CD14-positive monocyte (primary cell): ENCODE results near the gene CST8. TPM values are rescaled to one million over a fixed set of nuclear protein-coding genes. Genes with fewer than 3 reads are reported as not detected.

Source experiments
- DNase-seq, 3 donors: peaks; one replicate each; pipeline ENCODE4 v3.0.0-alpha.2; 2011 to 2022
- H2AFZ ChIP-seq: 2 replicates; pipeline ENCODE4 v1.6.0; 2012; ENCODE audit warnings: mild to moderate bottlenecking, low read depth, low read length, inconsistent platforms; ENCODE audit not compliant: insufficient read depth, poor library complexity, severe bottlenecking
- H3K27ac ChIP-seq, 2 donors: 1 replicate in 1 of 2; 2 replicates in 1 of 2; pipeline ENCODE4 v1.5.1; 2012 to 2013; ENCODE audit warnings: low read length in 2 of 2, control low read depth in 1 of 2, inconsistent platforms in 1 of 2, low read depth in 1 of 2, mild to moderate bottlenecking in 1 of 2
- H3K27me3 ChIP-seq, 2 donors: one replicate each; pipeline versions ENCODE4 v1.6.0 to v1.6.1; 2011 to 2013; ENCODE audit warnings: low read length in 2 of 2; ENCODE audit not compliant: control insufficient read depth in 2 of 2, insufficient read depth in 2 of 2
- H3K36me3 ChIP-seq, 2 donors: replicated peaks in 1 of 2; 1 replicate in 1 of 2; 2 replicates in 1 of 2; pipeline versions ENCODE4 v1.5.1 to v1.6.1; 2012 to 2013; ENCODE audit warnings: low read length in 2 of 2, control low read depth in 1 of 2, inconsistent platforms in 1 of 2, mild to moderate bottlenecking in 1 of 2; ENCODE audit not compliant: insufficient read depth in 2 of 2, control insufficient read depth in 1 of 2
- H3K4me1 ChIP-seq, 2 donors: 1 replicate in 1 of 2; 2 replicates in 1 of 2; pipeline versions ENCODE4 v1.5.1 to v1.6.1; 2012 to 2013; ENCODE audit warnings: low read length in 2 of 2, control low read depth in 1 of 2, inconsistent platforms in 1 of 2, mild to moderate bottlenecking in 1 of 2, moderate library complexity in 1 of 2; ENCODE audit not compliant: insufficient read depth in 2 of 2, control insufficient read depth in 1 of 2
- H3K4me2 ChIP-seq: replicated peaks from 2 replicates; pipeline ENCODE3; 2012; ENCODE audit warnings: low read length, moderate library complexity, mild to moderate bottlenecking; ENCODE audit not compliant: poor library complexity, severe bottlenecking; ENCODE audit errors: extremely low read depth
- H3K4me3 ChIP-seq, 3 experiments: fragments of 200-600 bp in 1 of 3; sonication (generic) in 1 of 3; replicated peaks in 1 of 3; 1 replicate in 2 of 3; 2 replicates in 1 of 3; pipeline ENCODE4 v1.5.1; 2011 to 2013; ENCODE audit warnings: low read length in 3 of 3, mild to moderate bottlenecking in 3 of 3, control low read depth in 2 of 3, low read depth in 2 of 3, inconsistent platforms in 1 of 3, moderate library complexity in 1 of 3
- H3K79me2 ChIP-seq: 2 replicates; pipeline ENCODE4 v1.6.0; 2012; ENCODE audit warnings: mild to moderate bottlenecking, control low read depth, inconsistent platforms, low read length, moderate library complexity; ENCODE audit not compliant: insufficient read depth
- H3K9ac ChIP-seq: 2 replicates; pipeline ENCODE4 v1.6.0; 2017; ENCODE audit warnings: low read length, mild to moderate bottlenecking; ENCODE audit not compliant: insufficient read depth, poor library complexity, severe bottlenecking
- H3K9me3 ChIP-seq, 2 donors: replicated peaks in 1 of 2; 1 replicate in 1 of 2; 2 replicates in 1 of 2; pipeline versions ENCODE4 v1.5.1 to v1.6.1; 2012 to 2013; ENCODE audit warnings: low read length in 2 of 2, control low read depth in 1 of 2; ENCODE audit not compliant: control insufficient read depth in 1 of 2, insufficient read depth in 1 of 2
- H4K20me1 ChIP-seq: 2 replicates; pipeline ENCODE4 v1.6.0; 2012; ENCODE audit warnings: mild to moderate bottlenecking, low read length, control low read depth, moderate library complexity; ENCODE audit not compliant: insufficient read depth
- H3K27ac Mint-ChIP-seq, 7 donors: one replicate each; pipeline ENCODE4 v1.8.0; 2020; ENCODE audit warnings: mild to moderate bottlenecking in 7 of 7, mixed read lengths in 7 of 7, moderate library complexity in 6 of 7, inconsistent platforms in 2 of 7
- H3K27me3 Mint-ChIP-seq, 3 donors: one replicate each; pipeline ENCODE4 v1.8.0; 2021 to 2022; ENCODE audit warnings: low read depth in 3 of 3, mild to moderate bottlenecking in 3 of 3, mixed read lengths in 3 of 3, moderate library complexity in 3 of 3, inconsistent platforms in 1 of 3
- H3K36me3 Mint-ChIP-seq, 2 donors: one replicate each; pipeline ENCODE4 v1.8.0; 2020; ENCODE audit warnings: mixed read lengths in 2 of 2, inconsistent platforms in 1 of 2, mild to moderate bottlenecking in 1 of 2
- H3K4me1 Mint-ChIP-seq: one replicate; pipeline ENCODE4 v1.8.0; 2020; ENCODE audit warnings: mild to moderate bottlenecking, mixed read lengths
- H3K4me3 Mint-ChIP-seq, 2 donors: one replicate each; pipeline ENCODE4 v1.8.0; 2020; ENCODE audit warnings: mild to moderate bottlenecking in 2 of 2, mixed read lengths in 2 of 2, moderate library complexity in 1 of 2
- H3K9me3 Mint-ChIP-seq, 7 donors: one replicate each; pipeline ENCODE4 v1.8.0; 2020 to 2022; ENCODE audit warnings: mixed read lengths in 7 of 7, mild to moderate bottlenecking in 6 of 7, moderate library complexity in 6 of 7, inconsistent platforms in 2 of 7
- WGBS: methylation state at CpG from one replicate; pipeline ENCODE4 v1.1.5; 2013; ENCODE audit warnings: missing lambda C conversion rate; ENCODE audit not compliant: insufficient coverage; 5-methylcytosine and 5-hydroxymethylcytosine counted together
- intact Hi-C, 2 donors: fragments of 100-400 bp; cut with micrococcal nuclease; formaldehyde crosslinking; loops; one replicate each; pipeline versions ENCODE4 v1.15.0 to v1.15.1; 2023
- polyA plus RNA-seq, 3 donors: library from polyadenylated mRNA; depleted of rRNA in 1 of 3; unstranded in 2 of 3; stranded (reverse) in 1 of 3; fragments of 300-500 nt in 2 of 3; fragments of >200 nt in 1 of 3; fragmentation: Illumina TruSeq in 2 of 3; gene quantifications; 1 replicate in 2 of 3; 2 replicates in 1 of 3; pipeline ENCODE4 v1.2.3, GENCODE V29; 2012 to 2021
- TF ChIP-seq, protein P1 (sequence below): fragments of 200-600 bp; IDR thresholded peaks from one replicate; pipeline ENCODE4 v1.8.0; 2022; ENCODE audit warnings: antibody characterized with exemption, mild to moderate bottlenecking

The CST8 gene
- polyA plus RNA-seq, 3 donors = not detected

DNA sequence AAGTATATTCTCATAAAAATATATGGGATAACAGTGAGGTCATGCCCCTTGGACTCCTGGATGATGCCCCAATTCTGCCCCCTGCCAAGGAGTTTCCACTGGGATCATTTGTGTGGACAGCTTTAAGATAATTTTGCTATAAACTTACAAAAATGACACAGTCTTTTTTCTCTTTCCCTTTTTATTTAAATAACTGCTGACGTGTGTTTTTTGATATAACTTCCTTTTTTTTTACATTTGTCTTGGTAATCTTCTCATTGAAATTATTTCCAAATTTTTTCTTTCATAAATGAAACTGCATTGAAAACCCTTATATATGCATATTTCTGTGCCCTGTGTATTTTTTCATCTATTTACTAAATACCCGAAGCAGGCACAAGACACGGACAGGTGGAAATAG, 46.1 kb downstream of the CST8 start:
- Histone ChIP-seq H2AFZ (no peak overlapping the region), H4K20me1 (no peaks in the 10 kb centered on the region), H3K79me2 (no peaks in the 10 kb centered on the region), H3K27ac (no peak overlapping the region), H3K9ac (no peak overlapping the region), H3K9me3 (peaks cover 8 to 27% of the 10 kb centered on the region in 2 donors), H3K4me3 (no peak overlapping the region), H3K4me1 (peaks cover 9 to 10% of the 10 kb centered on the region in 2 donors), H3K4me2 (no peak overlapping the region), H3K27me3 (no peaks in the 10 kb centered on the region), H3K36me3 (no peaks in the 10 kb centered on the region)
- intact Hi-C loops = no loop called here
- H3K4me1 Mint-ChIP-seq = peaks cover 16% of the 10 kb centered on the region
- no peaks in the 10 kb centered on the region for H3K27me3 Mint-ChIP-seq
- no peak for DNase-seq
- H3K4me3 Mint-ChIP-seq = no peak overlapping the region
- H3K36me3 Mint-ChIP-seq = no peaks in the 10 kb centered on the region
- H3K9me3 Mint-ChIP-seq = peaks cover 7 to 21% (median 16%) of the 10 kb centered on the region in 7 donors
- TF ChIP-seq, protein P1, sequence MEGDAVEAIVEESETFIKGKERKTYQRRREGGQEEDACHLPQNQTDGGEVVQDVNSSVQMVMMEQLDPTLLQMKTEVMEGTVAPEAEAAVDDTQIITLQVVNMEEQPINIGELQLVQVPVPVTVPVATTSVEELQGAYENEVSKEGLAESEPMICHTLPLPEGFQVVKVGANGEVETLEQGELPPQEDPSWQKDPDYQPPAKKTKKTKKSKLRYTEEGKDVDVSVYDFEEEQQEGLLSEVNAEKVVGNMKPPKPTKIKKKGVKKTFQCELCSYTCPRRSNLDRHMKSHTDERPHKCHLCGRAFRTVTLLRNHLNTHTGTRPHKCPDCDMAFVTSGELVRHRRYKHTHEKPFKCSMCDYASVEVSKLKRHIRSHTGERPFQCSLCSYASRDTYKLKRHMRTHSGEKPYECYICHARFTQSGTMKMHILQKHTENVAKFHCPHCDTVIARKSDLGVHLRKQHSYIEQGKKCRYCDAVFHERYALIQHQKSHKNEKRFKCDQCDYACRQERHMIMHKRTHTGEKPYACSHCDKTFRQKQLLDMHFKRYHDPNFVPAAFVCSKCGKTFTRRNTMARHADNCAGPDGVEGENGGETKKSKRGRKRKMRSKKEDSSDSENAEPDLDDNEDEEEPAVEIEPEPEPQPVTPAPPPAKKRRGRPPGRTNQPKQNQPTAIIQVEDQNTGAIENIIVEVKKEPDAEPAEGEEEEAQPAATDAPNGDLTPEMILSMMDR = no peak
- no peak overlapping the region for H3K27ac Mint-ChIP-seq
- WGBS = no CpG with 5 or more reads among the region's 3 CpGs

DNA sequence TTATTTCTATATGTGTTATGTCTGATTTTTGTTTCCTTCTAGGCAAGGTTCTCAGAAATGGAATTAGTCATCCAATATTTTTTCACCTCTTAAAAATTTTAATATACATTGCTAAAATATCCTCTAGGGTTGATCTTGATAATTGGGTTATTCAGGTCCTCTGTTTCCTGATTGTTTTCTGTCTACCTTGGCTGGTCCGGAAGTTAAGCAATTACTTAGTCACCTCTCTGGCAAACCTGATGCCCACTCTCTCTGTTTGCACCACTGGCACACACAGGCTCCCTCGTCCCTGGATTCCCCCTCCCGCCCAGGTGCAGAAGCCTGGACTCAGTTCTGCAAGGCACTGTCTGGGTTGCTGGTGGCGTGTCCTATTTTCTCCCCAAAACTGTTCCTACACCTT, 49.7 kb downstream of the CST8 start:
- Histone ChIP-seq H2AFZ (no peak overlapping the region), H3K9me3 (peaks cover 5 to 14% of the 10 kb centered on the region in 2 donors), H3K27me3 (no peaks in the 10 kb centered on the region), H3K4me2 (no peak overlapping the region), H3K4me3 (no peak overlapping the region), H3K9ac (no peak overlapping the region), H4K20me1 (no peaks in the 10 kb centered on the region), H3K79me2 (no peaks in the 10 kb centered on the region), H3K4me1 (peaks cover 13% of the 10 kb centered on the region in 2 donors), H3K27ac (no peak overlapping the region), H3K36me3 (no peaks in the 10 kb centered on the region)
- H3K4me3 Mint-ChIP-seq = no peak overlapping the region
- intact Hi-C loops = loop anchor here in 1 of 2 donors (2.0 kb wide), 1 partner anchor 62 kb away; no protein-coding TSS in a partner anchor
- H3K9me3 Mint-ChIP-seq = peaks cover 7 to 21% (median 13%) of the 10 kb centered on the region in 7 donors
- 90% methylated on average over 2 of the region's 4 CpGs for WGBS
- H3K36me3 Mint-ChIP-seq = no peaks in the 10 kb centered on the region
- H3K27ac Mint-ChIP-seq = no peak overlapping the region
- TF ChIP-seq, protein P1 = no peak
- H3K4me1 Mint-ChIP-seq = peaks cover 23% of the 10 kb centered on the region
- DNase-seq = no peak
- peaks cover 0 to 5% (median 0%) of the 10 kb centered on the region in 3 donors for H3K27me3 Mint-ChIP-seq
